HepG2 (cell line): ENCODE data around the gene TTLL10. TPM values are rescaled to one million over a fixed set of nuclear protein-coding genes. Genes with fewer than 3 reads are reported as not detected.
A peak's percentile ranks its signal among the peaks of the same experiment; 100 is the strongest.

Experiments used
- ATAC-seq: fragments of 200-7000 bp; cut with Tn5 transposase; 3 replicates; pipeline ENCODE4 v1.9.1; 2020; ENCODE audit warnings: mild to moderate bottlenecking, moderate library complexity
- BruUV-seq: library from RNA; stranded (reverse); fragments of 400-500 nt; replicated peaks from 2 replicates; lab custom pipeline; 2021; lab: Mats Ljungman, UMichigan
- CTCF ChIA-PET: fragments of 300-600 bp; formaldehyde crosslinking; extraction: SDS; loops from one replicate; lab custom pipeline; 2021; ENCODE audit warnings: low total read pairs, inconsistent platforms, low intra/inter-chr PET ratio; lab: Yijun Ruan, JAX
- POLR2A ChIA-PET: fragments of 350-600 bp; sonication (Branson Sonifier 250); formaldehyde crosslinking; loops from one replicate; lab custom pipeline; 2020; ENCODE audit warnings: antibody characterized with exemption, inconsistent platforms; lab: Yijun Ruan, JAX
- DNase-seq: peaks from one replicate; pipeline ENCODE4 v3.0.0-alpha.2; 2015; ENCODE audit warnings: low spot score
- FAIRE-seq: peaks from 3 replicates; lab custom pipeline; 2011; peaks lifted over from hg19 to GRCh38; lab: Jason Lieb, UNC
- H2AFZ ChIP-seq: one replicate; pipeline ENCODE4 v1.6.1; 2011; ENCODE audit warnings: low read length, inconsistent platforms
- H3K27ac ChIP-seq: fragments of 300-600 bp; 3 replicates; pipeline ENCODE4 v1.8.0; 2011; ENCODE audit warnings: mixed run types, mild to moderate bottlenecking, mixed read lengths, low read length, inconsistent platforms; ENCODE audit not compliant: insufficient read depth; ENCODE audit errors: extremely low read length
- H3K27me3 ChIP-seq, 2 experiments: fragments of 200-600 bp in 1 of 2; 2 replicates in 1 of 2; 3 replicates in 1 of 2; pipeline versions ENCODE4 v1.6.0 to v1.8.0; 2011; ENCODE audit warnings: low read length in 2 of 2, mild to moderate bottlenecking in 2 of 2, moderate library complexity in 2 of 2, inconsistent platforms in 1 of 2; ENCODE audit not compliant: insufficient read depth in 2 of 2, control insufficient read depth in 1 of 2
- H3K36me3 ChIP-seq, 2 experiments: fragments of 200-600 bp in 1 of 2; replicated peaks in 1 of 2; 2 replicates in 1 of 2; 3 replicates in 1 of 2; pipeline versions ENCODE4 v1.5.1 to v1.8.0; 2011; ENCODE audit warnings: low read length in 2 of 2, inconsistent platforms in 1 of 2; ENCODE audit not compliant: insufficient read depth in 2 of 2, control insufficient read depth in 1 of 2
- H3K4me1 ChIP-seq: 2 replicates; pipeline ENCODE4 v1.5.1; 2012; ENCODE audit warnings: low read length, inconsistent platforms; ENCODE audit not compliant: insufficient read depth
- H3K4me2 ChIP-seq: 2 replicates; pipeline ENCODE4 v1.6.0; 2011; ENCODE audit warnings: low read depth, low read length, inconsistent platforms
- H3K4me3 ChIP-seq, 3 experiments: fragments of 200-600 bp in 1 of 3; sonication (generic), shearing (Covaris generic) in 1 of 3; replicated peaks in 1 of 3; 2 replicates each; pipeline ENCODE4 v1.5.1; 2011 to 2016; ENCODE audit warnings: low read length in 3 of 3, inconsistent platforms in 2 of 3, low read depth in 2 of 3, mild to moderate bottlenecking in 2 of 3, control low read depth in 1 of 3, mixed read lengths in 1 of 3; ENCODE audit not compliant: insufficient read depth in 1 of 3
- H3K79me2 ChIP-seq: one replicate; pipeline ENCODE4 v1.6.1; 2011; ENCODE audit warnings: low read length, inconsistent platforms; ENCODE audit not compliant: insufficient read depth
- H3K9ac ChIP-seq: 2 replicates; pipeline ENCODE4 v1.6.0; 2011; ENCODE audit warnings: mild to moderate bottlenecking, low read depth, low read length, inconsistent platforms; ENCODE audit not compliant: insufficient read depth
- H3K9me3 ChIP-seq: 2 replicates; pipeline ENCODE4 v1.5.1; 2012; ENCODE audit warnings: mild to moderate bottlenecking, low read length
- H4K20me1 ChIP-seq: 2 replicates; pipeline ENCODE4 v1.6.0; 2011; ENCODE audit warnings: inconsistent platforms, mild to moderate bottlenecking, low read length, moderate library complexity; ENCODE audit not compliant: insufficient read depth
- FOXA3 ChIP-seq: IDR thresholded peaks from 2 replicates; pipeline ENCODE4 v1.6.1; 2016; ENCODE audit warnings: missing genetic modification reagents, missing compliant biosample characterization
- NR2F1 ChIP-seq, 2 experiments: fragments of 450-650 bp in 1 of 2; formaldehyde crosslinking in 1 of 2; IDR thresholded peaks; 2 replicates each; pipeline versions ENCODE4 v1.5.0 to v1.6.1; 2016 to 2020; ENCODE audit warnings: mild to moderate bottlenecking in 1 of 2, missing compliant biosample characterization in 1 of 2, missing genetic modification reagents in 1 of 2, moderate library complexity in 1 of 2
- PPARG ChIP-seq: conservative IDR thresholded peaks from 2 replicates; pipeline ENCODE4 v1.6.1; 2016; ENCODE audit warnings: missing biosample characterization, missing genetic modification reagents
- TGIF2 ChIP-seq: IDR thresholded peaks from 2 replicates; pipeline ENCODE4 v1.6.1; 2016; ENCODE audit warnings: control low read depth, missing compliant biosample characterization
- ZFP82 ChIP-seq: sonication (generic); formaldehyde crosslinking; IDR thresholded peaks from 2 replicates; pipeline ENCODE4 v1.5.1; 2020; ENCODE audit warnings: mild to moderate bottlenecking, missing genetic modification reagents, borderline replicate concordance
- ZNF780A ChIP-seq: sonication (generic); formaldehyde crosslinking; IDR thresholded peaks from 2 replicates; pipeline ENCODE4 v1.8.0; 2022; ENCODE audit warnings: mild to moderate bottlenecking, missing genetic modification reagents, moderate library complexity
- ZSCAN29 ChIP-seq: sonication (generic); formaldehyde crosslinking; conservative IDR thresholded peaks from 2 replicates; pipeline ENCODE4 v1.4.0; 2020; ENCODE audit warnings: mild to moderate bottlenecking, missing genetic modification reagents
- WGBS: methylation state at CpG from one replicate; pipeline ENCODE4 v1.1.6; 2017; ENCODE audit warnings: low lambda C conversion rate; 5-methylcytosine and 5-hydroxymethylcytosine counted together
- in situ Hi-C: cut with HindIII; loops from 2 replicates; pipeline ENCODE4 v1.10.0; 2017; ENCODE audit warnings: low pct_unique_long_range_greater_than_20kb; ENCODE audit not compliant: extremely low pct_ligation_motif_present
- intact Hi-C: fragments of 100-400 bp; cut with micrococcal nuclease; formaldehyde crosslinking; loops from one replicate; pipeline ENCODE4 v1.10.0; 2022; ENCODE audit not compliant: unreplicated experiment
- polyA plus RNA-seq, 8 experiments: library from polyadenylated mRNA; depleted of rRNA in 3 of 8; stranded (reverse) in 7 of 8; unstranded in 1 of 8; fragments of >200 nt; fragmentation: Illumina TruSeq in 4 of 8; extraction: Trizol in 4 of 8; gene quantifications; 2 replicates each; pipeline versions ENCODE4 v1.2.1 to v1.2.3, GENCODE V29; 2011 to 2016; ENCODE audit warnings: low read depth in 4 of 8, missing spikeins in 1 of 8, mixed read lengths in 1 of 8; ENCODE audit not compliant: insufficient read depth in 1 of 8
- total RNA-seq, 5 experiments: library from RNA; depleted of rRNA; stranded (reverse); fragments of >200 nt; fragmentation: Illumina TruSeq; extraction: Trizol; gene quantifications; 2 replicates each; pipeline ENCODE4 v1.2.3, GENCODE V29; 2016; ENCODE audit warnings: low read depth in 1 of 5
- TF ChIP-seq, protein P1 (sequence below): sonication (generic); formaldehyde crosslinking; IDR thresholded peaks from 2 replicates; pipeline ENCODE4 v1.5.0; 2020; ENCODE audit warnings: missing genetic modification reagents, mild to moderate bottlenecking, borderline replicate concordance
- TF ChIP-seq, protein P2 (sequence below): sonication (generic); formaldehyde crosslinking; IDR thresholded peaks from 2 replicates; pipeline ENCODE4 v1.4.0; 2020; ENCODE audit warnings: mild to moderate bottlenecking, missing genetic modification reagents
- TF ChIP-seq, protein P3 (sequence below): sonication (generic); formaldehyde crosslinking; IDR thresholded peaks from 2 replicates; pipeline ENCODE4 v1.5.1; 2020; ENCODE audit warnings: mild to moderate bottlenecking, missing genetic modification reagents

The TTLL10 gene
- total and polyA plus RNA-seq, 2 of the 13 experiments (the other 11 are each of a cell fraction or from before 2014, with no cell fraction given): not detected

DNA sequence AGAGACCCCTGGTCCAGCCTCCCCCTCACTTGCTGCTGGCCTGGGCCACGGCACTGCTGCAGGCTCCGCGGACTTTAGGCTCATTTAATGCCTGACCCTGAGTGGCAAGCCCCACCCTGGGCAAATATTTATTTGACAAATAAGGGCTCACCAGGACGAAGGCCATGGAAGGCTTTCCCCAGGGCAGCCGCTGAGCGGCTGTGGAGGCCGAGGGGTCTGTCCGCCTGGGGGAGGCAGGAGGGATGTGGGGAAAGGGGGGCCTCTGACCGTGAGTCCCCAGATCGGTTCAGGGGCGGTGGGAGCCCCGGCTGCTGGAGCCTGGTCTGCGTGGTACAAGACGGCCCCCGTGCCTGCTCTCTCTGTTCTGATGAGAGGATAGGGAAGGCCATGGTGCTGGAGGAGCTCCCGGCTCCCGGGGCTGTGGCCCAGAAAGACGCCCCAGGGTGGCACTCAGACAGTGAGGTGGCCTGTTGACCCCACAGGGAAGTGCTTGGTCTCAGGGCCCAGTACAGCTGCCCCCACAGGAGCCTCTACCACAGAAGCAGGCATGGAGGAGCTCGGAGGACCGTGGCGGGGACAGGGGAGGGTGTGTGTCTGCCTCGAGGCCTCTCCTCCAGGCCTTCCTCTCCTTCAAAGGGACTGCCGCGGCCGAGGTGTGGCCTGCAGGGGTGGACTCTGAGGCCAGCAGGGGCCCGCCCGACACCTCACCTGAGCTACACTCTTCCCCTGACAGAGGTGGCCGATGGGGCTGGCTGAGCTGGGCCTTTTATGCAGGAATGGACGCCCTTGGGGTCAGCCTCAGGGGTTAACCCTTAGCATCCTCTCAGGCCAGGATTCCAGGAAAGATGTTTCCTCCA is 48.7 kb upstream of the TTLL10 start:
- WGBS: 0% methylated on average over 12 of the region's 29 CpGs
- H4K20me1 ChIP-seq: no peaks in the 10 kb centered on the region
- H3K79me2 ChIP-seq: peaks cover 5% of the 10 kb centered on the region
- H2AFZ ChIP-seq: no peak overlapping the region
- CTCF ChIA-PET: interaction anchor here (1.2 to 1.5 kb wide), 2 partner anchors 106 to 125 kb away, joined by 3 to 5 read pairs; no protein-coding TSS in a partner anchor
- H3K27ac ChIP-seq: peak overlapping the region; percentile 97
- in situ Hi-C loops (no loop called here), intact Hi-C loops (loop anchor here (1.0 to 5.0 kb wide), 4 partner anchors 44 to 167 kb away; partner anchors contain the start of genes B3GALT6 and SDF4)
- no TSS peak for BruUV-seq
- H3K9me3 ChIP-seq: no peaks in the 10 kb centered on the region
- POLR2A ChIA-PET: interaction anchor here (0.5 to 4.2 kb wide), 21 partner anchors 9 to 180 kb away, joined by 3 to 93 read pairs (median 5); partner anchors contain the start of genes B3GALT6, C1orf159, SDF4 and UBE2J2
- H3K36me3 ChIP-seq: no peaks in the 10 kb centered on the region
- H3K27me3 ChIP-seq: peaks cover 0 to 8% of the 10 kb centered on the region in 2 experiments; a peak in 4 of 5 replicates
- peak; percentile 75 for ATAC-seq
- H3K4me2 ChIP-seq: peak overlapping the region; percentile 93
- peak overlapping the region; percentile 44 to 71 (median 52); a peak in 5 of 6 replicates for H3K4me3 ChIP-seq
- H3K4me1 ChIP-seq: peaks cover 62% of the 10 kb centered on the region
- H3K9ac ChIP-seq: peak overlapping the region; percentile 79
- DNase-seq: peak; percentile 93
- FAIRE-seq: peak; percentile 89
- TF ChIP-seq, protein P1, sequence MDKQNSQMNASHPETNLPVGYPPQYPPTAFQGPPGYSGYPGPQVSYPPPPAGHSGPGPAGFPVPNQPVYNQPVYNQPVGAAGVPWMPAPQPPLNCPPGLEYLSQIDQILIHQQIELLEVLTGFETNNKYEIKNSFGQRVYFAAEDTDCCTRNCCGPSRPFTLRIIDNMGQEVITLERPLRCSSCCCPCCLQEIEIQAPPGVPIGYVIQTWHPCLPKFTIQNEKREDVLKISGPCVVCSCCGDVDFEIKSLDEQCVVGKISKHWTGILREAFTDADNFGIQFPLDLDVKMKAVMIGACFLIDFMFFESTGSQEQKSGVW: no peak
- TF ChIP-seq PPARG (CRISPR knock-in tag) (peak; percentile 94), FOXA3 (CRISPR knock-in tag) (peak; percentile 88), TGIF2 (CRISPR knock-in tag) (peak; percentile 28; the same call in 1 of the 2 replicates), ZFP82 (CRISPR knock-in tag) (no peak), ZNF780A (CRISPR knock-in tag) (no peak), NR2F1 (CRISPR knock-in tag; IDR thresholded peaks at IDR 0.05) (peak; percentile 66 to 76), ZSCAN29 (CRISPR knock-in tag) (no peak)
- TF ChIP-seq, protein P2, sequence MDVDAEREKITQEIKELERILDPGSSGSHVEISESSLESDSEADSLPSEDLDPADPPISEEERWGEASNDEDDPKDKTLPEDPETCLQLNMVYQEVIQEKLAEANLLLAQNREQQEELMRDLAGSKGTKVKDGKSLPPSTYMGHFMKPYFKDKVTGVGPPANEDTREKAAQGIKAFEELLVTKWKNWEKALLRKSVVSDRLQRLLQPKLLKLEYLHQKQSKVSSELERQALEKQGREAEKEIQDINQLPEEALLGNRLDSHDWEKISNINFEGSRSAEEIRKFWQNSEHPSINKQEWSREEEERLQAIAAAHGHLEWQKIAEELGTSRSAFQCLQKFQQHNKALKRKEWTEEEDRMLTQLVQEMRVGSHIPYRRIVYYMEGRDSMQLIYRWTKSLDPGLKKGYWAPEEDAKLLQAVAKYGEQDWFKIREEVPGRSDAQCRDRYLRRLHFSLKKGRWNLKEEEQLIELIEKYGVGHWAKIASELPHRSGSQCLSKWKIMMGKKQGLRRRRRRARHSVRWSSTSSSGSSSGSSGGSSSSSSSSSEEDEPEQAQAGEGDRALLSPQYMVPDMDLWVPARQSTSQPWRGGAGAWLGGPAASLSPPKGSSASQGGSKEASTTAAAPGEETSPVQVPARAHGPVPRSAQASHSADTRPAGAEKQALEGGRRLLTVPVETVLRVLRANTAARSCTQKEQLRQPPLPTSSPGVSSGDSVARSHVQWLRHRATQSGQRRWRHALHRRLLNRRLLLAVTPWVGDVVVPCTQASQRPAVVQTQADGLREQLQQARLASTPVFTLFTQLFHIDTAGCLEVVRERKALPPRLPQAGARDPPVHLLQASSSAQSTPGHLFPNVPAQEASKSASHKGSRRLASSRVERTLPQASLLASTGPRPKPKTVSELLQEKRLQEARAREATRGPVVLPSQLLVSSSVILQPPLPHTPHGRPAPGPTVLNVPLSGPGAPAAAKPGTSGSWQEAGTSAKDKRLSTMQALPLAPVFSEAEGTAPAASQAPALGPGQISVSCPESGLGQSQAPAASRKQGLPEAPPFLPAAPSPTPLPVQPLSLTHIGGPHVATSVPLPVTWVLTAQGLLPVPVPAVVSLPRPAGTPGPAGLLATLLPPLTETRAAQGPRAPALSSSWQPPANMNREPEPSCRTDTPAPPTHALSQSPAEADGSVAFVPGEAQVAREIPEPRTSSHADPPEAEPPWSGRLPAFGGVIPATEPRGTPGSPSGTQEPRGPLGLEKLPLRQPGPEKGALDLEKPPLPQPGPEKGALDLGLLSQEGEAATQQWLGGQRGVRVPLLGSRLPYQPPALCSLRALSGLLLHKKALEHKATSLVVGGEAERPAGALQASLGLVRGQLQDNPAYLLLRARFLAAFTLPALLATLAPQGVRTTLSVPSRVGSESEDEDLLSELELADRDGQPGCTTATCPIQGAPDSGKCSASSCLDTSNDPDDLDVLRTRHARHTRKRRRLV (CRISPR knock-in tag): peak; percentile 59; the same call in 1 of the 2 replicates
- TF ChIP-seq, protein P3, sequence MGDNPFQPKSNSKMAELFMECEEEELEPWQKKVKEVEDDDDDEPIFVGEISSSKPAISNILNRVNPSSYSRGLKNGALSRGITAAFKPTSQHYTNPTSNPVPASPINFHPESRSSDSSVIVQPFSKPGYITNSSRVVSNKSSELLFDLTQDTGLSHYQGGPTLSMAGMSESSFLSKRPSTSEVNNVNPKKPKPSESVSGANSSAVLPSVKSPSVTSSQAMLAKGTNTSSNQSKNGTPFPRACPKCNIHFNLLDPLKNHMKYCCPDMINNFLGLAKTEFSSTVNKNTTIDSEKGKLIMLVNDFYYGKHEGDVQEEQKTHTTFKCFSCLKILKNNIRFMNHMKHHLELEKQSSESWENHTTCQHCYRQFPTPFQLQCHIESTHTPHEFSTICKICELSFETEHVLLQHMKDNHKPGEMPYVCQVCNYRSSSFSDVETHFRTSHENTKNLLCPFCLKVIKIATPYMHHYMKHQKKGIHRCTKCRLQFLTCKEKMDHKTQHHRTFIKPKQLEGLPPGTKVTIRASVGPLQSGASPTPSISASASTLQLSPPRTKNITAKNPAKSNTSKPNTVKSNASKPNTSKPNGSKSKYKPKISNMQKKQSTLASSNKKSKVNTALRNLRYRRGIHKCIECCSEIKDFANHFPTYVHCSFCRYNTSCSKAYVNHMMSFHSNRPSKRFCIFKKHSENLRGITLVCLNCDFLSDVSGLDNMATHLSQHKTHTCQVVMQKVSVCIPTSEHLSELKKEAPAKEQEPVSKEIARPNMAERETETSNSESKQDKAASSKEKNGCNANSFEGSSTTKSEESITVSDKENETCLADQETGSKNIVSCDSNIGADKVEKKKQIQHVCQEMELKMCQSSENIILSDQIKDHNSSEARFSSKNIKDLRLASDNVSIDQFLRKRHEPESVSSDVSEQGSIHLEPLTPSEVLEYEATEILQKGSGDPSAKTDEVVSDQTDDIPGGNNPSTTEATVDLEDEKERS (CRISPR knock-in tag): peak; percentile 88; the same call in 1 of the 2 replicates
